ENCODE data around the gene CHST6.
"Not testable (repeated sequence)": the region's sequence is repeated elsewhere in the genome, so short reads cannot be mapped to it uniquely, and the experiment has no call there.

CHST6 gene

GRCh38 chr16:75495076-75495674 lies at the start of gene CHST6:
TSS of gene CHST6 (minus strand) at chr16:75495441. CDS start at chr16:75479828, 15,613 bp downstream.
- DNase-seq = no peak

- not testable (repeated sequence) for DNase-seq
These were observed 47.2 kb upstream of the CHST6 start for GRCh38 chr16:75542462-75542861.

GRCh38 chr16:75541236-75541635 lies 46.0 kb upstream of the CHST6 start:
- DNase-seq = no peak

- DNase-seq = not testable (repeated sequence)
These were observed 43.8 kb upstream of the CHST6 start for GRCh38 chr16:75538882-75539565.

- no peak for DNase-seq
These were observed 42.5 kb upstream of the CHST6 start for GRCh38 chr16:75537776-75538175.

GRCh38 chr16:75535901-75536300 lies 40.7 kb upstream of the CHST6 start, which contains the start of gene CHST5:
TSS of gene CHST5 (minus strand) at chr16:75536108. CDS start at chr16:75530384, 5,724 bp downstream.
- DNase-seq = no peak

- no peak for DNase-seq
These were observed 40.1 kb upstream of the CHST6 start for GRCh38 chr16:75535211-75535843.

- DNase-seq = no peak
These were observed 39.4 kb upstream of the CHST6 start for GRCh38 chr16:75534560-75535205.

- DNase-seq = no peak
These were observed 37.5 kb upstream of the CHST6 start for GRCh38 chr16:75532791-75533190.

GRCh38 chr16:75532142-75532765 lies 37.0 kb upstream of the CHST6 start:
- DNase-seq = no peak

- DNase-seq = no peak
These were observed 34.7 kb upstream of the CHST6 start for GRCh38 chr16:75529959-75530358.

- no peak for DNase-seq
These were observed 34.0 kb upstream of the CHST6 start for GRCh38 chr16:75529056-75529905.

GRCh38 chr16:75527825-75528299 lies 32.6 kb upstream of the CHST6 start:
- no peak for DNase-seq

GRCh38 chr16:75526032-75526790 lies 31.0 kb upstream of the CHST6 start:
- no peak for DNase-seq

- no peak for DNase-seq
These were observed 23.9 kb upstream of the CHST6 start for GRCh38 chr16:75519175-75519574.

- not testable (repeated sequence) for DNase-seq
These were observed 21.1 kb upstream of the CHST6 start for GRCh38 chr16:75516189-75516966.

- DNase-seq = no peak
These were observed 19.1 kb upstream of the CHST6 start for GRCh38 chr16:75514296-75514695.

- DNase-seq = no peak
These were observed 11.3 kb upstream of the CHST6 start for GRCh38 chr16:75506574-75506973.

GRCh38 chr16:75506107-75506506 lies 10.9 kb upstream of the CHST6 start:
- DNase-seq = no peak

- no peak for DNase-seq
These were observed 8.6 kb upstream of the CHST6 start for GRCh38 chr16:75503801-75504200.

Measured in NCI-H1436 treated with DMSO at 0.1 percent for 48 hours (cell line).